Measurements from ENCODE around the gene MED13.

DNA sequence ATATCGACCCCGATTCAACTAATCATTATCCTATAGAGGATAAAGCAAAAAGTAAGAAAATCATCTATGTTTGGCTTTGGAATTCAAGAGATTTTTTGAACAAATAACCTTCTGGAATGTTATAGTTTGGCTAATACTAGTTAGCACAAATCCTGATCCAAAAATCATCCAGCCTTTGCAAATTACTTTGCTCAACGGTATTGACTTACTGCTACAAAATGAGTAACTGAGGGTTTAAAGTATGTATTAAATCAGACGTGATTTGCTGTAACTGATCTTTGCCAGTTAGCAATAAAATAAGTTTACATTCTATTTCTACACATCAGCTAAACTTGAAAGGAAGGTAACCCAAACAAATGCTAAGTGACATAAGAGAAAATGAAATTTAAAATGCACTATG is 6.5 kb downstream of the MED13 start:
- TF ChIP-seq, protein P1, sequence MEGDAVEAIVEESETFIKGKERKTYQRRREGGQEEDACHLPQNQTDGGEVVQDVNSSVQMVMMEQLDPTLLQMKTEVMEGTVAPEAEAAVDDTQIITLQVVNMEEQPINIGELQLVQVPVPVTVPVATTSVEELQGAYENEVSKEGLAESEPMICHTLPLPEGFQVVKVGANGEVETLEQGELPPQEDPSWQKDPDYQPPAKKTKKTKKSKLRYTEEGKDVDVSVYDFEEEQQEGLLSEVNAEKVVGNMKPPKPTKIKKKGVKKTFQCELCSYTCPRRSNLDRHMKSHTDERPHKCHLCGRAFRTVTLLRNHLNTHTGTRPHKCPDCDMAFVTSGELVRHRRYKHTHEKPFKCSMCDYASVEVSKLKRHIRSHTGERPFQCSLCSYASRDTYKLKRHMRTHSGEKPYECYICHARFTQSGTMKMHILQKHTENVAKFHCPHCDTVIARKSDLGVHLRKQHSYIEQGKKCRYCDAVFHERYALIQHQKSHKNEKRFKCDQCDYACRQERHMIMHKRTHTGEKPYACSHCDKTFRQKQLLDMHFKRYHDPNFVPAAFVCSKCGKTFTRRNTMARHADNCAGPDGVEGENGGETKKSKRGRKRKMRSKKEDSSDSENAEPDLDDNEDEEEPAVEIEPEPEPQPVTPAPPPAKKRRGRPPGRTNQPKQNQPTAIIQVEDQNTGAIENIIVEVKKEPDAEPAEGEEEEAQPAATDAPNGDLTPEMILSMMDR (IDR thresholded peaks at IDR 0.05) = no peak
- TF ChIP-seq POLR2AphosphoS5 (IDR thresholded peaks at IDR 0.05) = no peak
- TF ChIP-seq EP300 (IDR thresholded peaks at IDR 0.05) = no peak

All from gastroesophageal sphincter (tissue), 3 donors.